Kidney (tissue), 14 donors: ENCODE data around the gene MAPK6. TPM values are rescaled to one million over a fixed set of nuclear protein-coding genes. Genes with fewer than 3 reads are reported as not detected.

ENCODE experiments used
- DNase-seq, 5 donors: peaks; one replicate each; pipeline ENCODE4 v3.0.0-alpha.2; 2013 to 2020
- FAIRE-seq: peaks from 2 replicates; lab custom pipeline; 2012; peaks lifted over from hg19 to GRCh38; lab: Jason Lieb, UNC
- H3K27ac ChIP-seq, 2 donors: one replicate each; pipeline ENCODE4 v1.7.0; 2013; ENCODE audit warnings: low read depth in 2 of 2, low read length in 2 of 2, inconsistent platforms in 1 of 2
- H3K27me3 ChIP-seq: one replicate; pipeline ENCODE4 v1.7.1; 2013; ENCODE audit warnings: low read length, inconsistent platforms; ENCODE audit not compliant: control insufficient read depth, insufficient read depth
- H3K36me3 ChIP-seq, 3 donors: one replicate each; pipeline versions ENCODE4 v1.7.0 to v1.7.1; 2013; ENCODE audit warnings: low read length in 3 of 3, control low read depth in 1 of 3, inconsistent platforms in 1 of 3; ENCODE audit not compliant: insufficient read depth in 3 of 3, control insufficient read depth in 2 of 3
- H3K4me1 ChIP-seq, 3 donors: one replicate each; pipeline versions ENCODE4 v1.7.0 to v1.7.1; 2013; ENCODE audit warnings: low read length in 3 of 3, inconsistent platforms in 1 of 3, low read depth in 1 of 3; ENCODE audit not compliant: control insufficient read depth in 2 of 3, insufficient read depth in 2 of 3
- H3K4me3 ChIP-seq, 3 donors: one replicate each; pipeline versions ENCODE4 v1.7.0 to v1.8.1; 2013; ENCODE audit warnings: low read length in 3 of 3, control low read depth in 1 of 3, inconsistent platforms in 1 of 3
- H3K9ac ChIP-seq, 3 donors: one replicate each; pipeline versions ENCODE4 v1.7.0 to v1.7.1; 2013; ENCODE audit warnings: low read length in 3 of 3, control low read depth in 1 of 3, inconsistent platforms in 1 of 3
- H3K9me3 ChIP-seq, 3 donors: one replicate each; pipeline versions ENCODE4 v1.7.0 to v1.7.1; 2013; ENCODE audit warnings: low read length in 3 of 3, control low read depth in 1 of 3, inconsistent platforms in 1 of 3; ENCODE audit not compliant: control insufficient read depth in 2 of 3, insufficient read depth in 1 of 3
- intact Hi-C: fragments of 100-400 bp; cut with DNase I; formaldehyde crosslinking; loops from one replicate; pipeline ENCODE4 v1.11.1; 2022
- polyA plus RNA-seq: library from polyadenylated mRNA; stranded (reverse); fragments of 350-450 nt; fragmentation: Illumina TruSeq; extraction: RNeasy Lipid Tissue Mini Kit (QIAGEN cat#74804); gene quantifications from one replicate; pipeline ENCODE4 v1.2.3, GENCODE V29; 2014; ENCODE audit warnings: low read depth, low replicate concordance; ENCODE audit not compliant: insufficient read depth
- total RNA-seq: library from RNA; stranded (reverse); fragmentation: NEBNext Ultra II Directional; extraction: Animal tissue kit (Norgen Biotek cat#: 25700); gene quantifications from one replicate; pipeline ENCODE4 v1.2.1, GENCODE V29; 2021
- TF ChIP-seq, protein P1 (sequence below): IDR thresholded peaks from 3 replicates; pipeline ENCODE4 v1.5.1; 2012; ENCODE audit warnings: mild to moderate bottlenecking, moderate library complexity, borderline replicate concordance; ENCODE audit not compliant: insufficient read depth; ENCODE audit errors: extremely low read depth
- donor health status: control.
- donor health status: control.
- donor health status: control.
- donor health status: control.
- donor health status: control.
- donor health status: DM: yes; HTN: yes; CAD: no.
- donor health status: Normal renal cell carcinoma (clear cell type).

The MAPK6 gene
- total and polyA plus RNA-seq, 2 donors from 2014 or later, result 6.5 to 22.9 TPM

DNA sequence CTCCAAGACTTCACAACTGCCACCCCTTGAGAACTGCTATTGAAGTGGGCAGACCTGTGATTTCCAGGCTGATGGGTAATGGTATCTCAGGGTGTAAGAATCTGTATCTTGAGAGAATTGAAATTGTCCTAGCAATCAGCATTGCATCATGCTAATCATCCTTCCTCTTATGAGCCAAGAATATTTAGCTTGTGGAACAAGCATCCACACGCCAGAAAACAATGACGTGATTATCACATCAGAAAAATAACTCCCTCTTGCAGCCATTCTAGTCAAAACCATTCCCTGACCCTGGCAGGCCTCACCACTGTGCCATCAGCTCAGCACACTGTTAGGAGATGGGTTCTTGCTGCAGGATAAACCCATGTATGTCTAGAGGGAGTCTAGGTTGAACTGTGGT lies 86.8 kb downstream of the MAPK6 start:
- no peak overlapping the region for H3K4me3 ChIP-seq
- FAIRE-seq (no peak), DNase-seq (no peak)
- no peak overlapping the region for H3K9ac ChIP-seq
- H3K4me1 ChIP-seq, result peaks cover 0 to 3% (median 0%) of the 10 kb centered on the region in 3 donors
- no peaks in the 10 kb centered on the region for H3K9me3 ChIP-seq
- no peaks in the 10 kb centered on the region for H3K27me3 ChIP-seq
- TF ChIP-seq, protein P1, sequence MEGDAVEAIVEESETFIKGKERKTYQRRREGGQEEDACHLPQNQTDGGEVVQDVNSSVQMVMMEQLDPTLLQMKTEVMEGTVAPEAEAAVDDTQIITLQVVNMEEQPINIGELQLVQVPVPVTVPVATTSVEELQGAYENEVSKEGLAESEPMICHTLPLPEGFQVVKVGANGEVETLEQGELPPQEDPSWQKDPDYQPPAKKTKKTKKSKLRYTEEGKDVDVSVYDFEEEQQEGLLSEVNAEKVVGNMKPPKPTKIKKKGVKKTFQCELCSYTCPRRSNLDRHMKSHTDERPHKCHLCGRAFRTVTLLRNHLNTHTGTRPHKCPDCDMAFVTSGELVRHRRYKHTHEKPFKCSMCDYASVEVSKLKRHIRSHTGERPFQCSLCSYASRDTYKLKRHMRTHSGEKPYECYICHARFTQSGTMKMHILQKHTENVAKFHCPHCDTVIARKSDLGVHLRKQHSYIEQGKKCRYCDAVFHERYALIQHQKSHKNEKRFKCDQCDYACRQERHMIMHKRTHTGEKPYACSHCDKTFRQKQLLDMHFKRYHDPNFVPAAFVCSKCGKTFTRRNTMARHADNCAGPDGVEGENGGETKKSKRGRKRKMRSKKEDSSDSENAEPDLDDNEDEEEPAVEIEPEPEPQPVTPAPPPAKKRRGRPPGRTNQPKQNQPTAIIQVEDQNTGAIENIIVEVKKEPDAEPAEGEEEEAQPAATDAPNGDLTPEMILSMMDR, result no peak
- no peaks in the 10 kb centered on the region for H3K36me3 ChIP-seq
- intact Hi-C loops, result no loop called here
- no peak overlapping the region for H3K27ac ChIP-seq

DNA sequence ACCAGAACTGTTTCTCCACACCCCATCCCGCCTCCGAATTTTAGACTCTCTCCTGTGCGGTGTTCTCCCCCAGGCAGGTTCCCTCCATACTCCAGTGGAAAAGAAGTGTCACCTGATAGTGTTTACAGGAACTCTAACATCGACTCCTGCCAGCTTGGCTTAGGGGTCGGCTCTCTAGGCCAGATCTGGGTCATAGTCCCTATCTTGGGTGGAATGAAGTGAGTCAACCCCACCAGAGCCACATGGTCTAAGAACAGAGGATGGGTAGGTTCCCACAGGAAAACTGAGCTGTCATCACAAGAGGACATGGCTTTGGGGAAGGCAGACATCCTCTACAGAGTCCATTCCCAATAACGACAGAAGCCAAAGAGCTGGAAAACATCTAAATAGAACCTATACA lies 87.6 kb downstream of the MAPK6 start:
- H3K27me3 ChIP-seq, result no peaks in the 10 kb centered on the region
- no peak overlapping the region for H3K4me3 ChIP-seq
- TF ChIP-seq, protein P1, result no peak
- H3K9ac ChIP-seq, result no peak overlapping the region
- intact Hi-C loops, result no loop called here
- no peak for DNase-seq
- H3K36me3 ChIP-seq, result no peaks in the 10 kb centered on the region
- FAIRE-seq, result no peak
- H3K27ac ChIP-seq, result no peak overlapping the region
- H3K9me3 ChIP-seq, result no peaks in the 10 kb centered on the region
- H3K4me1 ChIP-seq, result no peaks in the 10 kb centered on the region

DNA sequence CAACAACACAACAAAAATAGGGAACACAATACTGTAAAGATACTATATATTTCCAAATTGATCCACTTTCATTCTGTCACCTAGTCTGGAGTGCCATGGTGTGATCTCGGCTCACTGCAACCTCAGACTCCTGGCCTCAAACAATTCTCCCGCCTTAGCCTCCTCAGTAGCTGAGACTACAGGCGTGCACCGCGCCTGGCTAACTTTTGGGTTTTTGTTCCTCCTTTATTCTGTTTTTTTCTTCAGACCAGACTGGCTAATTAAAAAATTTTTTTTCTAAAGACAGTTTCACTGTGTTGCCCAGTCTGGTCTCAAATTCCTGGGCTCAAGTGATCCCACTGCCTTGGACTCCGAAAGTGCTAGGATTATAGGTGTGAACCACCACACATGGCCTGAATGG lies 88.2 kb downstream of the MAPK6 start:
- peaks cover 0 to 5% (median 0%) of the 10 kb centered on the region in 3 donors for H3K4me1 ChIP-seq
- H3K4me3 ChIP-seq, result no peak overlapping the region
- H3K36me3 ChIP-seq, result no peaks in the 10 kb centered on the region
- intact Hi-C loops, result no loop called here
- FAIRE-seq (no peak), DNase-seq (no peak)
- H3K27ac ChIP-seq, result no peak overlapping the region
- no peaks in the 10 kb centered on the region for H3K9me3 ChIP-seq
- no peaks in the 10 kb centered on the region for H3K27me3 ChIP-seq
- TF ChIP-seq, protein P1, result no peak
- no peak overlapping the region for H3K9ac ChIP-seq
